Measurements from ENCODE around the gene NEK7. TPM values are rescaled to one million over a fixed set of nuclear protein-coding genes. Genes with fewer than 3 reads are reported as not detected.

The NEK7 gene
- total and polyA plus RNA-seq, 2 experiments from 2014 or later, result 25.6 to 86.9 TPM

DNA sequence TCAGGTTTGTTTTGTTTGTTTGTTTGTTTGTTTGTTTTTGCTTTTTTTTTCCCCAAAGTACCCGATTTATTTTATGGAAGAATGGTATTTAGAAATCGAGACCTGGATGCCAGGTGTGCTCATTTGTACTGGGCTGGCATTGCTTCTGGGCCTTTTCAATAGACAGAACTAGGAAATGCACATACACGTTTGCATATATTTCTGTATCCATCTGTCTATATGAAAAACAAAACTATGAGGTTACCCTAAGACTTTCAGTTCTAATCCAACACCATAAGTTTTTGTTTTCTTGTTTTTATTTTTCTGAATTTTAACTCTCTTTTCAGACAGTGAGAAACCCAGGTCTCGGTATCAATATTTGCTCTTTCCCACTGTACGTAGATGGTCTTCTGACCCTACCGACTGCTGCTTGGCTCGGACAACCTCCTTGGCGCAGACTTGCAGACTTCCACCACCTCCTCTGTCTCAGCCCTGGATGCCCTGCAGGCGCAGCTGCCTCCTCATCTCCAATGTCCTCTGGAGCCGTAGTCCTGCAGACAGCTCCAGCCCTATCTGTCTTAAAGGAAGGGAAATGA is 171.7 kb downstream of the NEK7 start:
- 93% methylated on average over 10 of the region's 10 CpGs for WGBS (ENCODE audit: low lambda C conversion rate, missing lambda C conversion rate)
- H3K79me2 ChIP-seq, result no peaks in the 10 kb centered on the region
- no peak overlapping the region for H3K27ac ChIP-seq
- no peaks in the 10 kb centered on the region for H3K4me1 ChIP-seq (ENCODE audit: insufficient read depth)
- H3K4me2 ChIP-seq, result no peak overlapping the region
- DNase-seq (ENCODE audit: low spot score), result no peak
- H3K9me2 ChIP-seq (replicated peaks; ENCODE audit: insufficient read depth), result peaks cover 3% of the 10 kb centered on the region
- H2AFZ ChIP-seq, result no peak overlapping the region
- TF ChIP-seq EZH2phosphoT487 (IDR thresholded peaks at IDR 0.05; ENCODE audit: low read depth, severe bottlenecking, unreplicated experiment), result no peak
- TF ChIP-seq, protein P1, sequence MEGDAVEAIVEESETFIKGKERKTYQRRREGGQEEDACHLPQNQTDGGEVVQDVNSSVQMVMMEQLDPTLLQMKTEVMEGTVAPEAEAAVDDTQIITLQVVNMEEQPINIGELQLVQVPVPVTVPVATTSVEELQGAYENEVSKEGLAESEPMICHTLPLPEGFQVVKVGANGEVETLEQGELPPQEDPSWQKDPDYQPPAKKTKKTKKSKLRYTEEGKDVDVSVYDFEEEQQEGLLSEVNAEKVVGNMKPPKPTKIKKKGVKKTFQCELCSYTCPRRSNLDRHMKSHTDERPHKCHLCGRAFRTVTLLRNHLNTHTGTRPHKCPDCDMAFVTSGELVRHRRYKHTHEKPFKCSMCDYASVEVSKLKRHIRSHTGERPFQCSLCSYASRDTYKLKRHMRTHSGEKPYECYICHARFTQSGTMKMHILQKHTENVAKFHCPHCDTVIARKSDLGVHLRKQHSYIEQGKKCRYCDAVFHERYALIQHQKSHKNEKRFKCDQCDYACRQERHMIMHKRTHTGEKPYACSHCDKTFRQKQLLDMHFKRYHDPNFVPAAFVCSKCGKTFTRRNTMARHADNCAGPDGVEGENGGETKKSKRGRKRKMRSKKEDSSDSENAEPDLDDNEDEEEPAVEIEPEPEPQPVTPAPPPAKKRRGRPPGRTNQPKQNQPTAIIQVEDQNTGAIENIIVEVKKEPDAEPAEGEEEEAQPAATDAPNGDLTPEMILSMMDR (IDR thresholded peaks at IDR 0.05; ENCODE audit: poor library complexity), result no peak
- no peak for TF ChIP-seq EZH2 (IDR thresholded peaks at IDR 0.05; ENCODE audit: borderline replicate concordance)
- H3K9me3 ChIP-seq (ENCODE audit: low read depth), result no peaks in the 10 kb centered on the region
- H3K4me3 ChIP-seq, result no peak overlapping the region
- no peaks in the 10 kb centered on the region for H3K27me3 ChIP-seq
- no peaks in the 10 kb centered on the region for H4K20me1 ChIP-seq (ENCODE audit: insufficient read depth, poor library complexity, severe bottlenecking)
- no peaks in the 10 kb centered on the region for H3K36me3 ChIP-seq (replicated peaks; ENCODE audit: insufficient read depth, low read depth)

DNA sequence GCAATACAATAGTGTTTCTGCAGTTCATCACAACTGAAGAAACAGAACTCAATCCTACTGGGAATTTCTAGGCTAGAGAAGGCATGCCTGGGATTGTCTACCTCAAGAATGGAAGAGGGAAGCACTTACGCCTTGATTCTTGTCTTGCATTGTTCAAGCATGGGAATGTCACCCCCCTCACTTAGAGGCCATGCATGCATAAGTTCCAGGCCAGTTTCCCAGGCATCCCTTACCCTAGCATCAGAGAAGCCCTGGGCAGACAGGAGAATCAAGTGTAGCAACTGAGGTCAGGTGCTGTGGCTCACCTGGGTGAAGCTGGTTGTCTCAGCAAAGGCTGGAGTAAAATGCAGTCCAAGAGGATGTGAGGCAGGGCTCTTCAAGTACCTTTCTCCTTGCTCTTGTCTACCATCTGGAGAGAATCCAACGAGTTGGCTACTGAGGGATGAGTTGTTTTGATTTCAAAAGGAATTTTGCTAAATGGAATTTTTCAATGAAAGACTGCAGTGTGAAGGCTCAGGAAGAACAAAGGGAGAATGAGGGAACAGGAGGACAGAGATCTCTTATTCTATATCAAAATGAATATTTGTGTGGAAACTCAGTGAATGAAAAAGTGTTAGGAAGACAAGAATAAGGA is 174.3 kb downstream of the NEK7 start:
- Histone ChIP-seq H3K36me3 (replicated peaks; ENCODE audit: insufficient read depth, low read depth) (no peaks in the 10 kb centered on the region), H2AFZ (no peak overlapping the region), H4K20me1 (ENCODE audit: insufficient read depth, poor library complexity, severe bottlenecking) (no peaks in the 10 kb centered on the region), H3K9me3 (ENCODE audit: low read depth) (no peaks in the 10 kb centered on the region), H3K27me3 (no peaks in the 10 kb centered on the region), H3K9me2 (replicated peaks; ENCODE audit: insufficient read depth) (peaks cover 4% of the 10 kb centered on the region), H3K4me2 (no peak overlapping the region), H3K27ac (no peak overlapping the region), H3K4me3 (no peak overlapping the region), H3K79me2 (no peaks in the 10 kb centered on the region), H3K4me1 (ENCODE audit: insufficient read depth) (no peaks in the 10 kb centered on the region)
- TF ChIP-seq, protein P1 (IDR thresholded peaks at IDR 0.05; ENCODE audit: poor library complexity), result no peak
- TF ChIP-seq EZH2phosphoT487 (IDR thresholded peaks at IDR 0.05; ENCODE audit: low read depth, severe bottlenecking, unreplicated experiment) (no peak), EZH2 (IDR thresholded peaks at IDR 0.05; ENCODE audit: borderline replicate concordance) (no peak)
- DNase-seq (ENCODE audit: low spot score), result no peak
- 79% methylated on average over 2 of the region's 2 CpGs for WGBS (ENCODE audit: low lambda C conversion rate, missing lambda C conversion rate)

DNA sequence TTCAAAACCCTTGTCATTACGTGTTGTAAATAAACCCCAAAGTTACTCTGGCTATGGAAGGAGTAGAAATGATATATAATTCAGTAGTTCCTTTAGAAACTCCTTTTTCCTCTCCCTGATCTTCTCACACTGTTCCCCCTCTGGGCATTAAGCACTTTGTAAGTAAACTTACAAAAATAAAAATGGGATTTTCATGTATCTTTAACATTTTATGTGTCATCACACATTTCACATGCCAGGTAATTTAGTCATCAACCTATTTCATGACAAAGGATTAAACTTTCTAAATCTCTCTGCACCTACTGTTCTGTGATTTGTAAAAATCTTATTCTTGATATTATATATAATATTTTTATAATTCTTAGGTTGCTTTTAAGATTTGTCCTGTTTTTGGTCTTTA is 176.9 kb downstream of the NEK7 start:
- H3K9me3 ChIP-seq (ENCODE audit: low read depth), result no peaks in the 10 kb centered on the region
- H3K27ac ChIP-seq, result no peak overlapping the region
- no peak overlapping the region for H3K4me3 ChIP-seq
- no peak overlapping the region for H3K4me2 ChIP-seq
- H3K27me3 ChIP-seq, result no peaks in the 10 kb centered on the region
- no peaks in the 10 kb centered on the region for H3K36me3 ChIP-seq (replicated peaks; ENCODE audit: insufficient read depth, low read depth)
- TF ChIP-seq EZH2phosphoT487 (IDR thresholded peaks at IDR 0.05; ENCODE audit: low read depth, severe bottlenecking, unreplicated experiment), result no peak
- no peak for TF ChIP-seq EZH2 (IDR thresholded peaks at IDR 0.05; ENCODE audit: borderline replicate concordance)
- TF ChIP-seq, protein P1 (IDR thresholded peaks at IDR 0.05; ENCODE audit: poor library complexity), result no peak
- no peak overlapping the region for H2AFZ ChIP-seq
- H3K9me2 ChIP-seq (replicated peaks; ENCODE audit: insufficient read depth), result peaks cover 4% of the 10 kb centered on the region
- DNase-seq (ENCODE audit: low spot score), result no peak
- H4K20me1 ChIP-seq (ENCODE audit: insufficient read depth, poor library complexity, severe bottlenecking), result no peaks in the 10 kb centered on the region
- H3K4me1 ChIP-seq (ENCODE audit: insufficient read depth), result no peaks in the 10 kb centered on the region
- H3K79me2 ChIP-seq, result no peaks in the 10 kb centered on the region
- 79% methylated on average over 1 of the region's 1 CpG for WGBS (ENCODE audit: low lambda C conversion rate, missing lambda C conversion rate)
